Measurements from ENCODE around the gene SPIRE1. TPM values are rescaled to one million over a fixed set of nuclear protein-coding genes. Genes with fewer than 3 reads are reported as not detected.

SPIRE1 gene
- total and polyA plus RNA-seq, 4 donors, result 0.29 to 5.7 (median 3.2) TPM

- Histone ChIP-seq H3K4me1 (ENCODE audit: control insufficient read depth in 4 of 4, insufficient read depth in 4 of 4, low read length in 3 of 4) (peaks cover 0 to 2% (median 0%) of the 10 kb centered on the region in 4 donors), H3K27ac (ENCODE audit: low read depth in 1 of 2, low read length in 2 of 2) (no peak overlapping the region), H3K4me3 (ENCODE audit: low read depth in 1 of 3, low read length in 3 of 3) (no peak overlapping the region), H3K9me3 (ENCODE audit: control insufficient read depth in 4 of 4, low read length in 3 of 4) (no peaks in the 10 kb centered on the region), H3K9ac (ENCODE audit: low read depth in 1 of 2, low read length in 2 of 2) (no peak overlapping the region), H3K36me3 (ENCODE audit: control insufficient read depth in 4 of 4, insufficient read depth in 3 of 4, low read depth in 1 of 4, low read length in 3 of 4) (no peaks in the 10 kb centered on the region), H3K27me3 (ENCODE audit: control insufficient read depth in 4 of 4, insufficient read depth in 4 of 4, low read length in 3 of 4) (no peaks in the 10 kb centered on the region)
- no peak for DNase-seq (ENCODE audit: low spot score)
- WGBS, result 89% methylated on average over 9 of the region's 9 CpGs
- TF ChIP-seq ATF3 (IDR thresholded peaks at IDR 0.05) (no peak), FOXA1 (IDR thresholded peaks at IDR 0.05) (no peak), RAD21 (IDR thresholded peaks at IDR 0.05) (no peak), FOXA2 (IDR thresholded peaks at IDR 0.05) (no peak), JUND (IDR thresholded peaks at IDR 0.05) (no peak), ZBTB33 (IDR thresholded peaks at IDR 0.05) (no peak), EGR1 (IDR thresholded peaks at IDR 0.05; ENCODE audit: low read depth in 2 of 2) (no peak), HNF4A (conservative IDR thresholded peaks at IDR 0.05) (no peak), NR2F2 (IDR thresholded peaks at IDR 0.05) (no peak), RXRA (IDR thresholded peaks at IDR 0.05) (no peak)
Measured at GRCh38 chr18:12397254-12397653, 260.7 kb downstream of the SPIRE1 start.

Small RNAs within 50 kb of the gene (small RNA-seq; reads per million reads assigned to genes)
- gene RNU7-129P, result not detected

Other genes starting within 250 kb of the SPIRE1 start
- gene CEP76, start 44.6 kb upstream of the SPIRE1 start, total RNA-seq, result 10 to 100 TPM in 1 of 2 donors, 1 to 10 TPM in 1; 6.4 to 11.8 TPM
- gene CEP76, start 44.6 kb upstream of the SPIRE1 start, polyA plus RNA-seq, result 1 to 10 TPM; 1.3 to 2.1 TPM
- gene PSMG2, start 44.9 kb upstream of the SPIRE1 start, total RNA-seq, result 10 to 100 TPM; 24.2 to 48.0 TPM
- 10 to 100 TPM; 32.1 to 41.1 TPM for gene PSMG2, start 44.9 kb upstream of the SPIRE1 start, polyA plus RNA-seq
- gene PTPN2, start 226.1 kb upstream of the SPIRE1 start, total RNA-seq, result 10 to 100 TPM; 15.9 to 21.2 TPM
- gene PTPN2, start 226.1 kb upstream of the SPIRE1 start, polyA plus RNA-seq, result 10 to 100 TPM in 1 of 2 donors, 1 to 10 TPM in 1; 9.2 to 13.9 TPM